ENCODE data around the gene CALD1. TPM values are rescaled to one million over a fixed set of nuclear protein-coding genes. Genes with fewer than 3 reads are reported as not detected.

The CALD1 gene
- total and polyA plus RNA-seq, 2 experiments from 2014 or later, result 132 to 842 TPM

GRCh38 chr7:134850066-134850465 is 70.6 kb downstream of the CALD1 start:
- peaks cover 29% of the 10 kb centered on the region for H3K79me2 ChIP-seq (replicated peaks; ENCODE audit: insufficient read depth)
- H3K4me1 Mint-ChIP-seq, result peaks cover 10% of the 10 kb centered on the region
- TF ChIP-seq, protein P1, sequence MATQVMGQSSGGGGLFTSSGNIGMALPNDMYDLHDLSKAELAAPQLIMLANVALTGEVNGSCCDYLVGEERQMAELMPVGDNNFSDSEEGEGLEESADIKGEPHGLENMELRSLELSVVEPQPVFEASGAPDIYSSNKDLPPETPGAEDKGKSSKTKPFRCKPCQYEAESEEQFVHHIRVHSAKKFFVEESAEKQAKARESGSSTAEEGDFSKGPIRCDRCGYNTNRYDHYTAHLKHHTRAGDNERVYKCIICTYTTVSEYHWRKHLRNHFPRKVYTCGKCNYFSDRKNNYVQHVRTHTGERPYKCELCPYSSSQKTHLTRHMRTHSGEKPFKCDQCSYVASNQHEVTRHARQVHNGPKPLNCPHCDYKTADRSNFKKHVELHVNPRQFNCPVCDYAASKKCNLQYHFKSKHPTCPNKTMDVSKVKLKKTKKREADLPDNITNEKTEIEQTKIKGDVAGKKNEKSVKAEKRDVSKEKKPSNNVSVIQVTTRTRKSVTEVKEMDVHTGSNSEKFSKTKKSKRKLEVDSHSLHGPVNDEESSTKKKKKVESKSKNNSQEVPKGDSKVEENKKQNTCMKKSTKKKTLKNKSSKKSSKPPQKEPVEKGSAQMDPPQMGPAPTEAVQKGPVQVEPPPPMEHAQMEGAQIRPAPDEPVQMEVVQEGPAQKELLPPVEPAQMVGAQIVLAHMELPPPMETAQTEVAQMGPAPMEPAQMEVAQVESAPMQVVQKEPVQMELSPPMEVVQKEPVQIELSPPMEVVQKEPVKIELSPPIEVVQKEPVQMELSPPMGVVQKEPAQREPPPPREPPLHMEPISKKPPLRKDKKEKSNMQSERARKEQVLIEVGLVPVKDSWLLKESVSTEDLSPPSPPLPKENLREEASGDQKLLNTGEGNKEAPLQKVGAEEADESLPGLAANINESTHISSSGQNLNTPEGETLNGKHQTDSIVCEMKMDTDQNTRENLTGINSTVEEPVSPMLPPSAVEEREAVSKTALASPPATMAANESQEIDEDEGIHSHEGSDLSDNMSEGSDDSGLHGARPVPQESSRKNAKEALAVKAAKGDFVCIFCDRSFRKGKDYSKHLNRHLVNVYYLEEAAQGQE (IDR thresholded peaks at IDR 0.05; ENCODE audit: unreplicated experiment), result no peak
- TF ChIP-seq STAT1 (IDR thresholded peaks at IDR 0.05; ENCODE audit: unreplicated experiment) (no peak), EZH2phosphoT487 (IDR thresholded peaks at IDR 0.05; ENCODE audit: unreplicated experiment) (no peak), ZNF114 (CRISPR knock-in tag; IDR thresholded peaks at IDR 0.05) (no peak), POLR2AphosphoS5 (IDR thresholded peaks at IDR 0.05; ENCODE audit: low read depth) (no peak), EZH2 (IDR thresholded peaks at IDR 0.05; ENCODE audit: low read depth, unreplicated experiment) (no peak), CREB1 (CRISPR knock-in tag; IDR thresholded peaks at IDR 0.05; ENCODE audit: low read depth) (no peak), NANOG (IDR thresholded peaks at IDR 0.05; ENCODE audit: borderline replicate concordance) (no peak), ZNF331 (CRISPR knock-in tag; IDR thresholded peaks at IDR 0.05; ENCODE audit: low read depth) (no peak), CTCF (conservative IDR thresholded peaks at IDR 0.05; ENCODE audit: low read depth in 2 of 2) (no peak), JUNB (IDR thresholded peaks at IDR 0.05; ENCODE audit: unreplicated experiment) (no peak)
- TF ChIP-seq, protein P2, sequence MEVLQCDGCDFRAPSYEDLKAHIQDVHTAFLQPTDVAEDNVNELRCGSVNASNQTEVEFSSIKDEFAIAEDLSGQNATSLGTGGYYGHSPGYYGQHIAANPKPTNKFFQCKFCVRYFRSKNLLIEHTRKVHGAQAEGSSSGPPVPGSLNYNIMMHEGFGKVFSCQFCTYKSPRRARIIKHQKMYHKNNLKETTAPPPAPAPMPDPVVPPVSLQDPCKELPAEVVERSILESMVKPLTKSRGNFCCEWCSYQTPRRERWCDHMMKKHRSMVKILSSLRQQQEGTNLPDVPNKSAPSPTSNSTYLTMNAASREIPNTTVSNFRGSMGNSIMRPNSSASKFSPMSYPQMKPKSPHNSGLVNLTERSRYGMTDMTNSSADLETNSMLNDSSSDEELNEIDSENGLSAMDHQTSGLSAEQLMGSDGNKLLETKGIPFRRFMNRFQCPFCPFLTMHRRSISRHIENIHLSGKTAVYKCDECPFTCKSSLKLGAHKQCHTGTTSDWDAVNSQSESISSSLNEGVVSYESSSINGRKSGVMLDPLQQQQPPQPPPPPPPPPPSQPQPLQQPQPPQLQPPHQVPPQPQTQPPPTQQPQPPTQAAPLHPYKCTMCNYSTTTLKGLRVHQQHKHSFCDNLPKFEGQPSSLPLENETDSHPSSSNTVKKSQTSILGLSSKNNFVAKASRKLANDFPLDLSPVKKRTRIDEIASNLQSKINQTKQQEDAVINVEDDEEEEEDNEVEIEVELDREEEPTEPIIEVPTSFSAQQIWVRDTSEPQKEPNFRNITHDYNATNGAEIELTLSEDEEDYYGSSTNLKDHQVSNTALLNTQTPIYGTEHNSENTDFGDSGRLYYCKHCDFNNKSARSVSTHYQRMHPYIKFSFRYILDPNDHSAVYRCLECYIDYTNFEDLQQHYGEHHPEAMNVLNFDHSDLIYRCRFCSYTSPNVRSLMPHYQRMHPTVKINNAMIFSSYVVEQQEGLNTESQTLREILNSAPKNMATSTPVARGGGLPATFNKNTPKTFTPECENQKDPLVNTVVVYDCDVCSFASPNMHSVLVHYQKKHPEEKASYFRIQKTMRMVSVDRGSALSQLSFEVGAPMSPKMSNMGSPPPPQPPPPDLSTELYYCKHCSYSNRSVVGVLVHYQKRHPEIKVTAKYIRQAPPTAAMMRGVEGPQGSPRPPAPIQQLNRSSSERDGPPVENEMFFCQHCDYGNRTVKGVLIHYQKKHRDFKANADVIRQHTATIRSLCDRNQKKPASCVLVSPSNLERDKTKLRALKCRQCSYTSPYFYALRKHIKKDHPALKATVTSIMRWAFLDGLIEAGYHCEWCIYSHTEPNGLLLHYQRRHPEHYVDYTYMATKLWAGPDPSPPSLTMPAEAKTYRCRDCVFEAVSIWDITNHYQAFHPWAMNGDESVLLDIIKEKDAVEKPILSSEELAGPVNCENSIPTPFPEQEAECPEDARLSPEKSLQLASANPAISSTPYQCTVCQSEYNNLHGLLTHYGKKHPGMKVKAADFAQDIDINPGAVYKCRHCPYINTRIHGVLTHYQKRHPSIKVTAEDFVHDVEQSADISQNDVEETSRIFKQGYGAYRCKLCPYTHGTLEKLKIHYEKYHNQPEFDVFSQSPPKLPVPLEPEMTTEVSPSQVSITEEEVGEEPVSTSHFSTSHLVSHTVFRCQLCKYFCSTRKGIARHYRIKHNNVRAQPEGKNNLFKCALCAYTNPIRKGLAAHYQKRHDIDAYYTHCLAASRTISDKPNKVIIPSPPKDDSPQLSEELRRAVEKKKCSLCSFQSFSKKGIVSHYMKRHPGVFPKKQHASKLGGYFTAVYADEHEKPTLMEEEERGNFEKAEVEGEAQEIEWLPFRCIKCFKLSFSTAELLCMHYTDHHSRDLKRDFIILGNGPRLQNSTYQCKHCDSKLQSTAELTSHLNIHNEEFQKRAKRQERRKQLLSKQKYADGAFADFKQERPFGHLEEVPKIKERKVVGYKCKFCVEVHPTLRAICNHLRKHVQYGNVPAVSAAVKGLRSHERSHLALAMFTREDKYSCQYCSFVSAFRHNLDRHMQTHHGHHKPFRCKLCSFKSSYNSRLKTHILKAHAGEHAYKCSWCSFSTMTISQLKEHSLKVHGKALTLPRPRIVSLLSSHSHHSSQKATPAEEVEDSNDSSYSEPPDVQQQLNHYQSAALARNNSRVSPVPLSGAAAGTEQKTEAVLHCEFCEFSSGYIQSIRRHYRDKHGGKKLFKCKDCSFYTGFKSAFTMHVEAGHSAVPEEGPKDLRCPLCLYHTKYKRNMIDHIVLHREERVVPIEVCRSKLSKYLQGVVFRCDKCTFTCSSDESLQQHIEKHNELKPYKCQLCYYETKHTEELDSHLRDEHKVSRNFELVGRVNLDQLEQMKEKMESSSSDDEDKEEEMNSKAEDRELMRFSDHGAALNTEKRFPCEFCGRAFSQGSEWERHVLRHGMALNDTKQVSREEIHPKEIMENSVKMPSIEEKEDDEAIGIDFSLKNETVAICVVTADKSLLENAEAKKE (CRISPR knock-in tag; IDR thresholded peaks at IDR 0.05), result no peak
- TF ChIP-seq, protein P3, sequence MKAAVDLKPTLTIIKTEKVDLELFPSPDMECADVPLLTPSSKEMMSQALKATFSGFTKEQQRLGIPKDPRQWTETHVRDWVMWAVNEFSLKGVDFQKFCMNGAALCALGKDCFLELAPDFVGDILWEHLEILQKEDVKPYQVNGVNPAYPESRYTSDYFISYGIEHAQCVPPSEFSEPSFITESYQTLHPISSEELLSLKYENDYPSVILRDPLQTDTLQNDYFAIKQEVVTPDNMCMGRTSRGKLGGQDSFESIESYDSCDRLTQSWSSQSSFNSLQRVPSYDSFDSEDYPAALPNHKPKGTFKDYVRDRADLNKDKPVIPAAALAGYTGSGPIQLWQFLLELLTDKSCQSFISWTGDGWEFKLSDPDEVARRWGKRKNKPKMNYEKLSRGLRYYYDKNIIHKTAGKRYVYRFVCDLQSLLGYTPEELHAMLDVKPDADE (IDR thresholded peaks at IDR 0.05), result no peak

More at GRCh38 chr7:134850066-134850465, 70.6 kb downstream of the CALD1 start:
- Histone ChIP-seq H3K4me3 (no peak overlapping the region), H3K27me3 (ENCODE audit: insufficient read depth) (no peaks in the 10 kb centered on the region), H4K20me1 (replicated peaks; ENCODE audit: insufficient read depth) (peaks cover 5% of the 10 kb centered on the region; the same call in 1 of the 2 replicates), H3K4me1 (ENCODE audit: insufficient read depth) (peaks cover 9% of the 10 kb centered on the region), H2AFZ (no peak overlapping the region), H3K9me2 (ENCODE audit: insufficient read depth) (0 out of 2 replicates have a peak, but pooled peaks cover 8% of the 10 kb centered on the region), H3K27ac (ENCODE audit: low read depth) (no peak overlapping the region), H3K36me3 (ENCODE audit: insufficient read depth) (no peaks in the 10 kb centered on the region), H3K4me2 (no peak overlapping the region), H3F3A (replicated peaks; ENCODE audit: low read depth) (no peaks in the 10 kb centered on the region)
- H3K36me3 Mint-ChIP-seq (ENCODE audit: low read depth), result peaks cover 23% of the 10 kb centered on the region
- H3K9me3 Mint-ChIP-seq, result no peaks in the 10 kb centered on the region
- H3K27ac Mint-ChIP-seq, result no peak overlapping the region
- H3K4me3 Mint-ChIP-seq, result no peak overlapping the region
- peaks cover 6% of the 10 kb centered on the region for H3K27me3 Mint-ChIP-seq (ENCODE audit: insufficient read depth, low read depth, poor library complexity)
- DNase-seq (ENCODE audit: low spot score), result no peak
- ATAC-seq, result no peak

Data from GM23338 (cell line).